Fibroblast of lung (primary cell): ENCODE results near the gene OSBPL7. TPM values are rescaled to one million over a fixed set of nuclear protein-coding genes. Genes with fewer than 3 reads are reported as not detected.

Source experiments
- DNase-seq, 2 donors: peaks; one replicate each; pipeline versions ENCODE4 v3.0.0 to v3.0.0-alpha.2; 2010; ENCODE audit warnings: low read depth in 2 of 2
- H2AFZ ChIP-seq: 2 replicates; pipeline ENCODE4 v1.5.1; 2012; ENCODE audit warnings: low read length, control low read depth, inconsistent platforms
- H3K27ac ChIP-seq: 2 replicates; pipeline ENCODE4 v1.5.1; 2011; ENCODE audit warnings: low read length, control low read depth; ENCODE audit not compliant: insufficient read depth
- H3K27me3 ChIP-seq: 2 replicates; pipeline ENCODE4 v1.5.1; 2011; ENCODE audit warnings: mild to moderate bottlenecking, low read length; ENCODE audit not compliant: control insufficient read depth, insufficient read depth
- H3K36me3 ChIP-seq: 2 replicates; pipeline ENCODE4 v1.5.1; 2011; ENCODE audit warnings: low read length; ENCODE audit not compliant: control insufficient read depth, insufficient read depth
- H3K4me1 ChIP-seq: 2 replicates; pipeline ENCODE4 v1.5.1; 2011; ENCODE audit warnings: low read length; ENCODE audit not compliant: control insufficient read depth, insufficient read depth; ENCODE audit errors: extremely low read depth
- H3K4me2 ChIP-seq: 2 replicates; pipeline ENCODE4 v1.5.1; 2011; ENCODE audit warnings: low read length, control low read depth; ENCODE audit not compliant: insufficient read depth; ENCODE audit errors: extremely low read depth
- H3K4me3 ChIP-seq, 4 experiments: fragments of 200-600 bp in 1 of 4; sonication (generic) in 1 of 4; replicated peaks in 1 of 4; 2 replicates each; pipeline ENCODE4 v1.5.1; 2011 to 2016; ENCODE audit warnings: low read length in 4 of 4, low read depth in 3 of 4, mild to moderate bottlenecking in 3 of 4, control low read depth in 2 of 4, inconsistent platforms in 1 of 4, mixed read lengths in 1 of 4; ENCODE audit not compliant: insufficient read depth in 1 of 4; ENCODE audit errors: control extremely low read depth in 1 of 4
- H3K79me2 ChIP-seq: 2 replicates; pipeline ENCODE4 v1.5.1; 2012; ENCODE audit warnings: mild to moderate bottlenecking, low read length, inconsistent platforms; ENCODE audit not compliant: control insufficient read depth, insufficient read depth
- H3K9ac ChIP-seq: 2 replicates; pipeline ENCODE4 v1.5.1; 2011; ENCODE audit warnings: mild to moderate bottlenecking, low read length, control low read depth; ENCODE audit not compliant: insufficient read depth
- H3K9me3 ChIP-seq: 2 replicates; pipeline ENCODE4 v1.5.1; 2012; ENCODE audit warnings: low read depth, low read length; ENCODE audit not compliant: control insufficient read depth, insufficient read depth
- H4K20me1 ChIP-seq: 2 replicates; pipeline ENCODE4 v1.5.1; 2011; ENCODE audit warnings: low read length; ENCODE audit not compliant: control insufficient read depth, insufficient read depth; ENCODE audit errors: extremely low read depth
- EZH2 ChIP-seq: IDR thresholded peaks from 2 replicates; pipeline ENCODE4 v1.5.1; 2012; ENCODE audit warnings: low read length, control low read depth, mild to moderate bottlenecking; ENCODE audit errors: missing control alignments
- polyA plus RNA-seq, 2 donors: library from polyadenylated mRNA; depleted of rRNA in 1 of 2; stranded (reverse) in 1 of 2; unstranded in 1 of 2; fragments of >200 nt; gene quantifications; 2 replicates each; pipeline ENCODE4 v1.2.1, GENCODE V29; 2011 to 2012; ENCODE audit warnings: missing spikeins in 1 of 2
- total RNA-seq: library from RNA; depleted of rRNA; stranded (reverse); fragments of >200 nt; gene quantifications from 2 replicates; pipeline ENCODE4 v1.2.1, GENCODE V29; 2014
- TF ChIP-seq, protein P1 (sequence below), 2 donors: IDR thresholded peaks in 1 of 2; conservative IDR thresholded peaks in 1 of 2; 1 replicate in 1 of 2; 2 replicates in 1 of 2; pipeline ENCODE4 v1.5.1; 2011 to 2012; ENCODE audit warnings: low read length in 2 of 2, control low read depth in 1 of 2, inconsistent platforms in 1 of 2, low read depth in 1 of 2, mild to moderate bottlenecking in 1 of 2

OSBPL7 gene
- total and polyA plus RNA-seq, 2 donors (not counting 1 experiment from before 2014, with no cell fraction given) = 2.1 to 7.1 TPM

DNA sequence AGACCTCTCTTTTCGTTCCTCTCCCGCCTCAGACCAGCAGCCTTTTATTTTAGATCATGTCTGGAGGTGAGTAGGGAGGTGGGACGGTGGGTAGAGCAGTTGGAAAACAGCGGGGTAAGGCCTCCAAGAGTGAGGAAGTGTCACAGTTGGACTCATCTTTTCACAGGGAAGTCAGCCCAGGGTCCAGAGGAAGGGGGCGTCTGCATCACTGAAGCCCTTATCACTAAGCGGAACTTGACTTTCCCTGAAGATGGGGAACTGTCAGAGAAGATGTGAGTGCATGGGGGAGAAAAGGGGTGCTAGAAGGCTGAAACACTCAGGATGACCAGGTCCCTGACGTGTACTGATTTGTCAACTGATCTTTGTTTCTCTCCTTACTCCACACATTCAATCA lies 10.3 kb upstream of the OSBPL7 start:
- peaks cover 18% of the 10 kb centered on the region for H3K79me2 ChIP-seq
- peak overlapping the region; percentile 96 for H3K4me2 ChIP-seq
- no peak for TF ChIP-seq EZH2
- TF ChIP-seq, protein P1, sequence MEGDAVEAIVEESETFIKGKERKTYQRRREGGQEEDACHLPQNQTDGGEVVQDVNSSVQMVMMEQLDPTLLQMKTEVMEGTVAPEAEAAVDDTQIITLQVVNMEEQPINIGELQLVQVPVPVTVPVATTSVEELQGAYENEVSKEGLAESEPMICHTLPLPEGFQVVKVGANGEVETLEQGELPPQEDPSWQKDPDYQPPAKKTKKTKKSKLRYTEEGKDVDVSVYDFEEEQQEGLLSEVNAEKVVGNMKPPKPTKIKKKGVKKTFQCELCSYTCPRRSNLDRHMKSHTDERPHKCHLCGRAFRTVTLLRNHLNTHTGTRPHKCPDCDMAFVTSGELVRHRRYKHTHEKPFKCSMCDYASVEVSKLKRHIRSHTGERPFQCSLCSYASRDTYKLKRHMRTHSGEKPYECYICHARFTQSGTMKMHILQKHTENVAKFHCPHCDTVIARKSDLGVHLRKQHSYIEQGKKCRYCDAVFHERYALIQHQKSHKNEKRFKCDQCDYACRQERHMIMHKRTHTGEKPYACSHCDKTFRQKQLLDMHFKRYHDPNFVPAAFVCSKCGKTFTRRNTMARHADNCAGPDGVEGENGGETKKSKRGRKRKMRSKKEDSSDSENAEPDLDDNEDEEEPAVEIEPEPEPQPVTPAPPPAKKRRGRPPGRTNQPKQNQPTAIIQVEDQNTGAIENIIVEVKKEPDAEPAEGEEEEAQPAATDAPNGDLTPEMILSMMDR (conservative IDR thresholded peaks at IDR 0.05 in 1 of 2, IDR thresholded peaks at IDR 0.05 in 1 of 2; ENCODE audit: low read depth in 1 of 2, low read length in 2 of 2) = no peak
- no peak for DNase-seq
- peaks cover 10% of the 10 kb centered on the region for H3K4me1 ChIP-seq
- H2AFZ ChIP-seq = peak overlapping the region; percentile 71
- peak overlapping the region; percentile 91 for H3K9ac ChIP-seq
- H3K27ac ChIP-seq = no peak overlapping the region
- H3K27me3 ChIP-seq = no peaks in the 10 kb centered on the region
- no peaks in the 10 kb centered on the region for H4K20me1 ChIP-seq
- H3K9me3 ChIP-seq = no peaks in the 10 kb centered on the region
- H3K4me3 ChIP-seq = peak overlapping the region; percentile 82 to 99 (median 97)
- peaks cover 4% of the 10 kb centered on the region for H3K36me3 ChIP-seq

DNA sequence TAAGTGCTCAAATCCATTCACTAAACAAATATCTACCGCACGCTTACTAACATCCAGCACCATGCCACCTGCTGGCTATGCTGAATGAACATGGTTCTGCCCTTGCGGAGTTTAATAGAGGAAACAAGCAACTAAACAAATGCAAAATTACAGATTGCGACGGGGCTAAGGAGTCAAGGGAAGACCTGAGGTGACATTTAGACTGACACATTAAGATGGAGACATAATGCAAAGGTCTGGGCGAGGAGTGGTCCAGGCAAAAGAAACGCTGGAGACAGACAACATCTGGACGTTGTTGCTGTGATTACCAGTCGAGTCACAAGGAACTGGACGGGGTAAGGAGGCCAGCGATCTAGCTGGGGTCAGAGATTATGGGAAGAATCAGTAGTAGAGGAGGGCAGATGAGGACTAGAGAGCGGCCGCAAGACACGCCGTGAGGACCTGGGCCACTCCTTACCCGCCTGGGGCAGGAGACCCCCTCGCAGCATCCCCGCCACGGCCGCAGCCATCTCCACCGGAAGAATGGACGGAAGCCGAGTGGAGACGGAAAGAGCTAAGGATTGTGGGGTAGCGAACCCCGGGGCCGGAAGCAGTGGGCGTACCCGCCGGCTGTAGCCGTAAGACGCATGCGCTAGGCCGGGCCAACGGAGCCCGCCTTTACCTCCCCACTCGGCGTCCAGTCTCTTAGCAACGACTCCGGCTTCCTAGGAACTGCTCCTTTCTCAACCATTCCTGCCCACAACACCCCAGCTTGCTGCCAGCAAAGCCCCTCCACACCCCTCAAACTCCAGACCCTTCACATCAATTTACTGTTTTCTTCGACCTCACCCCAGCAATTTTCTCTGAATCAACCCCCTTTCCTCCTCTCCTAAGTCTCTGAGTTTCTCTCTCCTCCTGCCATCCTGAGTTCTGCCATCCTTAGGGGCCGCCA lies 9.7 kb upstream of the OSBPL7 start, which contains the start of the genes LRRC46 and MRPL10:
Gene LRRC46 (plus strand): TSS at position 668 of the 931 bp plus-strand sequence. CDS start 320 bp downstream, outside the sequence.
Gene MRPL10 (minus strand): TSS at position 539 of the 931 bp plus-strand sequence. CDS start 30 bp downstream, at position 509.
- DNase-seq = peak; percentile 90 to 92
- Histone ChIP-seq H3K4me1 (peaks cover 10% of the 10 kb centered on the region), H3K9me3 (no peaks in the 10 kb centered on the region), H3K4me2 (peak within 1 kb of the TSS; percentile 96), H3K4me3 (peak within 1 kb of the TSS; percentile 82 to 99 (median 97)), H3K27ac (peak within 1 kb of the TSS; percentile 92), H3K79me2 (peaks cover 18% of the 10 kb centered on the region), H2AFZ (peak within 1 kb of the TSS; percentile 99), H3K36me3 (peaks cover 9% of the 10 kb centered on the region), H3K9ac (peak within 1 kb of the TSS; percentile 91), H4K20me1 (no peaks in the 10 kb centered on the region), H3K27me3 (no peaks in the 10 kb centered on the region)
- TF ChIP-seq, protein P1 (conservative IDR thresholded peaks at IDR 0.05 in 1 of 2, IDR thresholded peaks at IDR 0.05 in 1 of 2; ENCODE audit: low read depth in 1 of 2, low read length in 2 of 2) = peak; percentile 27 to 42
- TF ChIP-seq EZH2 = no peak

DNA sequence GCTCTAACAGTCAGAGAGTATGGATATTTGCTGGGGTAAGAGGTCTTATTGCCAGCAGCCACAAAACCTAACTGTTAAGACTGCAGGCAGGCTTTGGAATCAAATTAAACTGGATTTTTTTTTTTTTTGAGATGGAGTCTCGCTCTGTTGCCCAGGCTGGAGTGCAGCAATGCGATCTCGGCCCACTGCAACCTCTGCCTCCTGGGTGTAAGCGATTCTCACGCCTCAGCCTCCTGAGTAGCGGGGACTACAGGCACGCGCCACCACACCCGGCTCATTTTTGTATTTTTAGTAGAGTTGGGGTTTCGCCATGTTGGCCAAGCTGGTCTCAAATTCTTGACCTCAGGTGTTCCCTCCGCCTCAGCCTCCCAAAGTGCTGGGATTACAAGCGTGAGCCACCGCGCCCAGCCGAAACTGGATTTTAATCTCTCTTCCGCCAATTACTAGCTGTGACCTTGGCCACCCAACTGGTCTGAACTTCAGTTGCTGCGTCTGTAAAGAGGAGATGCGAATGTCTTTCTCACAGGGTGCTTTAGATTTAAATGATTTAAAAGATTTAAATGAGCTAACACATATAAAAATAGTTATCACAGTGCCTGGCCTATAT lies 8.9 kb upstream of the OSBPL7 start:
- Histone ChIP-seq H3K27me3 (no peaks in the 10 kb centered on the region), H3K4me3 (peak overlapping the region; percentile 82 to 99 (median 97)), H3K79me2 (peaks cover 18% of the 10 kb centered on the region), H3K9me3 (no peaks in the 10 kb centered on the region), H3K4me2 (peak overlapping the region; percentile 92), H3K27ac (peak overlapping the region; percentile 92), H3K36me3 (peaks cover 9% of the 10 kb centered on the region), H3K4me1 (peaks cover 10% of the 10 kb centered on the region), H4K20me1 (no peaks in the 10 kb centered on the region), H3K9ac (peak overlapping the region; percentile 91), H2AFZ (no peak overlapping the region)
- no peak for DNase-seq
- TF ChIP-seq EZH2 = no peak
- TF ChIP-seq, protein P1 (conservative IDR thresholded peaks at IDR 0.05 in 1 of 2, IDR thresholded peaks at IDR 0.05 in 1 of 2; ENCODE audit: low read depth in 1 of 2, low read length in 2 of 2) = no peak
